PFSK-1 (cell line): Measurements from ENCODE around the gene SLC22A14.

Experiments
- FOXP2 ChIP-seq: optimal IDR thresholded peaks from 2 replicates; pipeline ENCODE3; 2011; ENCODE audit warnings: borderline replicate concordance, control low read depth, inconsistent platforms; ENCODE audit not compliant: insufficient read depth; ENCODE audit errors: extremely low read length, extremely low read depth
- POLR2AphosphoS5 ChIP-seq: IDR thresholded peaks from 2 replicates; pipeline ENCODE4 v1.6.1; 2012; ENCODE audit warnings: low read depth, mild to moderate bottlenecking, control low read depth, low read length, moderate library complexity
- SIN3A ChIP-seq: IDR thresholded peaks from 2 replicates; pipeline ENCODE4 v1.6.1; 2012; ENCODE audit warnings: mild to moderate bottlenecking, low read length, moderate library complexity, borderline replicate concordance; ENCODE audit not compliant: insufficient read depth
- TAF1 ChIP-seq: IDR thresholded peaks from 2 replicates; pipeline ENCODE4 v1.6.1; 2012; ENCODE audit warnings: low read length, control low read depth, borderline replicate concordance; ENCODE audit not compliant: insufficient read depth
- TF ChIP-seq, protein P1 (sequence below), 2 experiments: IDR thresholded peaks; 2 replicates each; pipeline versions ENCODE4 v1.6.1 to v1.8.0; 2011 to 2012; ENCODE audit warnings: low read depth in 2 of 2, low read length in 2 of 2, control low read depth in 1 of 2, inconsistent platforms in 1 of 2, mild to moderate bottlenecking in 1 of 2, moderate library complexity in 1 of 2; ENCODE audit not compliant: insufficient read depth in 1 of 2

DNA sequence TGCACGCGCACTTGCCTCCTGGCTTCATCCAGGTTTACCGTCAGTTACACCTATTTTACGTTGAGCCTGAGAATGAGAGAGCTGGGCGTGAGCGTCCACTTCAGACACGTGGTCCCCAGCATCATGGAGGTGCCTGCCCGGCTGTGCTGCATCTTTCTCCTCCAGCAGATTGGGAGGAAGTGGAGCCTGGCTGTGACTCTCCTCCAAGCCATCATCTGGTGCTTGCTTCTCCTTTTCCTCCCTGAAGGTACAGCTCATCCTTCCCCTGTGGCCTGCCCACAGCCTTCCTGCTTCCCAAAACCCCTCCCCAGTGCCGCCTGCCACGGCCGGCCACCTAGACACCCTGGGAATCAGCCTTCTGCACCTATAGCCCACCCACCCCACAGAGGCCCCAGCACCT, 31.6 kb downstream of the SLC22A14 start:
- TF ChIP-seq SIN3A (no peak), POLR2AphosphoS5 (no peak), TAF1 (no peak), FOXP2 (no peak)
- TF ChIP-seq, protein P1, sequence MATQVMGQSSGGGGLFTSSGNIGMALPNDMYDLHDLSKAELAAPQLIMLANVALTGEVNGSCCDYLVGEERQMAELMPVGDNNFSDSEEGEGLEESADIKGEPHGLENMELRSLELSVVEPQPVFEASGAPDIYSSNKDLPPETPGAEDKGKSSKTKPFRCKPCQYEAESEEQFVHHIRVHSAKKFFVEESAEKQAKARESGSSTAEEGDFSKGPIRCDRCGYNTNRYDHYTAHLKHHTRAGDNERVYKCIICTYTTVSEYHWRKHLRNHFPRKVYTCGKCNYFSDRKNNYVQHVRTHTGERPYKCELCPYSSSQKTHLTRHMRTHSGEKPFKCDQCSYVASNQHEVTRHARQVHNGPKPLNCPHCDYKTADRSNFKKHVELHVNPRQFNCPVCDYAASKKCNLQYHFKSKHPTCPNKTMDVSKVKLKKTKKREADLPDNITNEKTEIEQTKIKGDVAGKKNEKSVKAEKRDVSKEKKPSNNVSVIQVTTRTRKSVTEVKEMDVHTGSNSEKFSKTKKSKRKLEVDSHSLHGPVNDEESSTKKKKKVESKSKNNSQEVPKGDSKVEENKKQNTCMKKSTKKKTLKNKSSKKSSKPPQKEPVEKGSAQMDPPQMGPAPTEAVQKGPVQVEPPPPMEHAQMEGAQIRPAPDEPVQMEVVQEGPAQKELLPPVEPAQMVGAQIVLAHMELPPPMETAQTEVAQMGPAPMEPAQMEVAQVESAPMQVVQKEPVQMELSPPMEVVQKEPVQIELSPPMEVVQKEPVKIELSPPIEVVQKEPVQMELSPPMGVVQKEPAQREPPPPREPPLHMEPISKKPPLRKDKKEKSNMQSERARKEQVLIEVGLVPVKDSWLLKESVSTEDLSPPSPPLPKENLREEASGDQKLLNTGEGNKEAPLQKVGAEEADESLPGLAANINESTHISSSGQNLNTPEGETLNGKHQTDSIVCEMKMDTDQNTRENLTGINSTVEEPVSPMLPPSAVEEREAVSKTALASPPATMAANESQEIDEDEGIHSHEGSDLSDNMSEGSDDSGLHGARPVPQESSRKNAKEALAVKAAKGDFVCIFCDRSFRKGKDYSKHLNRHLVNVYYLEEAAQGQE (IDR thresholded peaks at IDR 0.05; ENCODE audit: insufficient read depth in 1 of 2, low read depth in 2 of 2, low read length in 2 of 2) = no peak
